ENCODE data around the gene AIG1. TPM values are rescaled to one million over a fixed set of nuclear protein-coding genes. Genes with fewer than 3 reads are reported as not detected.

AIG1 gene
- total and polyA plus RNA-seq, 2 experiments from 2014 or later = 92.8 to 102 TPM

GRCh38 chr6:143191361-143191760, 130.7 kb downstream of the AIG1 start:
- Histone ChIP-seq H3K4me2 (no peak overlapping the region), H3K4me3 (no peak overlapping the region), H3K27me3 (no peaks in the 10 kb centered on the region), H3K36me3 (replicated peaks; ENCODE audit: insufficient read depth, low read depth) (no peaks in the 10 kb centered on the region), H2AFZ (no peak overlapping the region), H3K79me2 (no peaks in the 10 kb centered on the region), H3K9me2 (replicated peaks; ENCODE audit: insufficient read depth) (no peaks in the 10 kb centered on the region), H3K27ac (no peak overlapping the region), H3K9me3 (ENCODE audit: low read depth) (no peaks in the 10 kb centered on the region), H4K20me1 (ENCODE audit: insufficient read depth, poor library complexity, severe bottlenecking) (no peaks in the 10 kb centered on the region), H3K4me1 (ENCODE audit: insufficient read depth) (no peaks in the 10 kb centered on the region)
- TF ChIP-seq EZH2 (IDR thresholded peaks at IDR 0.05; ENCODE audit: borderline replicate concordance) = no peak
- TF ChIP-seq, protein P1, sequence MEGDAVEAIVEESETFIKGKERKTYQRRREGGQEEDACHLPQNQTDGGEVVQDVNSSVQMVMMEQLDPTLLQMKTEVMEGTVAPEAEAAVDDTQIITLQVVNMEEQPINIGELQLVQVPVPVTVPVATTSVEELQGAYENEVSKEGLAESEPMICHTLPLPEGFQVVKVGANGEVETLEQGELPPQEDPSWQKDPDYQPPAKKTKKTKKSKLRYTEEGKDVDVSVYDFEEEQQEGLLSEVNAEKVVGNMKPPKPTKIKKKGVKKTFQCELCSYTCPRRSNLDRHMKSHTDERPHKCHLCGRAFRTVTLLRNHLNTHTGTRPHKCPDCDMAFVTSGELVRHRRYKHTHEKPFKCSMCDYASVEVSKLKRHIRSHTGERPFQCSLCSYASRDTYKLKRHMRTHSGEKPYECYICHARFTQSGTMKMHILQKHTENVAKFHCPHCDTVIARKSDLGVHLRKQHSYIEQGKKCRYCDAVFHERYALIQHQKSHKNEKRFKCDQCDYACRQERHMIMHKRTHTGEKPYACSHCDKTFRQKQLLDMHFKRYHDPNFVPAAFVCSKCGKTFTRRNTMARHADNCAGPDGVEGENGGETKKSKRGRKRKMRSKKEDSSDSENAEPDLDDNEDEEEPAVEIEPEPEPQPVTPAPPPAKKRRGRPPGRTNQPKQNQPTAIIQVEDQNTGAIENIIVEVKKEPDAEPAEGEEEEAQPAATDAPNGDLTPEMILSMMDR (IDR thresholded peaks at IDR 0.05; ENCODE audit: poor library complexity) = no peak
- TF ChIP-seq EZH2phosphoT487 (IDR thresholded peaks at IDR 0.05; ENCODE audit: low read depth, severe bottlenecking, unreplicated experiment) = no peak
- no peak for DNase-seq (ENCODE audit: low spot score)

- no peaks in the 10 kb centered on the region for H4K20me1 ChIP-seq (ENCODE audit: insufficient read depth, poor library complexity, severe bottlenecking)
- no peaks in the 10 kb centered on the region for H3K79me2 ChIP-seq
- TF ChIP-seq EZH2phosphoT487 (IDR thresholded peaks at IDR 0.05; ENCODE audit: low read depth, severe bottlenecking, unreplicated experiment) (no peak), EZH2 (IDR thresholded peaks at IDR 0.05; ENCODE audit: borderline replicate concordance) (no peak)
- TF ChIP-seq, protein P1 (IDR thresholded peaks at IDR 0.05; ENCODE audit: poor library complexity) = no peak
Observed at GRCh38 chr6:143192766-143193165, 132.1 kb downstream of the AIG1 start.

DNA sequence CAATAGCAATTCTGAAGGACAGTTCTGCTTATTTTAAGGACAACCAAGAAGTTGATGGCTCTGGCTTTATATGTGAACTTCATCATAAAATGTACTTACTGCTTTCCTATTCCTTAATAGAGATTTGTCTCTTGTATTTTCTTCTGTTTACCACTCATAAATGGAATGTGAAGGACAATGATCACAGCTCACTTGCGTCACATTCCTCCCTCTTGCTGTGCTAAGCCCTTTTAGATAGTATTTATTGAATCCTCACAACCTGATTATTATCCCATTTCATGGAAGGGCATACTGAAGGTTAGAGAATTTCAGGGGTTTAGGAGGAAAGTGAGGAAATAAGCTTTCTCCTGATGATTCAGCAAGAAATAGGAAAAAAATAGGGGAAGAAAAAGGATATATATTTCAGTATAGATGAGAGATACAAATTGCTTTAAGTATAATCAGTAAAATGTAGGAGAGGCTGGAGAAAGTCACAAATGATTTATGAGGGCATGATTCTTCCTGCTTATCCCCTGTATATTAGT, 132.9 kb downstream of the AIG1 start:
- no peaks in the 10 kb centered on the region for H3K9me3 ChIP-seq (ENCODE audit: low read depth)
- H3K27ac ChIP-seq = no peak overlapping the region
- WGBS (ENCODE audit: low lambda C conversion rate, missing lambda C conversion rate) = 94% methylated on average over 1 of the region's 1 CpG
- no peaks in the 10 kb centered on the region for H3K36me3 ChIP-seq (replicated peaks; ENCODE audit: insufficient read depth, low read depth)
- TF ChIP-seq, protein P1 (IDR thresholded peaks at IDR 0.05; ENCODE audit: poor library complexity) = no peak
- TF ChIP-seq EZH2phosphoT487 (IDR thresholded peaks at IDR 0.05; ENCODE audit: low read depth, severe bottlenecking, unreplicated experiment) (no peak), EZH2 (IDR thresholded peaks at IDR 0.05; ENCODE audit: borderline replicate concordance) (no peak)
- H3K79me2 ChIP-seq = no peaks in the 10 kb centered on the region
- DNase-seq (ENCODE audit: low spot score) = no peak
- no peaks in the 10 kb centered on the region for H3K27me3 ChIP-seq
- H4K20me1 ChIP-seq (ENCODE audit: insufficient read depth, poor library complexity, severe bottlenecking) = no peaks in the 10 kb centered on the region
- no peaks in the 10 kb centered on the region for H3K9me2 ChIP-seq (replicated peaks; ENCODE audit: insufficient read depth)
- no peaks in the 10 kb centered on the region for H3K4me1 ChIP-seq (ENCODE audit: insufficient read depth)
- no peak overlapping the region for H3K4me2 ChIP-seq
- H3K4me3 ChIP-seq = no peak overlapping the region
- no peak overlapping the region for H2AFZ ChIP-seq

More at GRCh38 chr6:143192766-143193165, 132.1 kb downstream of the AIG1 start:
- Histone ChIP-seq H3K4me2 (no peak overlapping the region), H3K9me2 (replicated peaks; ENCODE audit: insufficient read depth) (no peaks in the 10 kb centered on the region), H3K4me3 (no peak overlapping the region), H3K36me3 (replicated peaks; ENCODE audit: insufficient read depth, low read depth) (no peaks in the 10 kb centered on the region), H3K9me3 (ENCODE audit: low read depth) (no peaks in the 10 kb centered on the region), H3K4me1 (ENCODE audit: insufficient read depth) (no peaks in the 10 kb centered on the region), H3K27me3 (no peaks in the 10 kb centered on the region), H3K27ac (no peak overlapping the region), H2AFZ (no peak overlapping the region)
- no peak for DNase-seq (ENCODE audit: low spot score)

Data from hepatocyte (in vitro differentiated cells).